Measurements from ENCODE around the gene SOCS3. TPM values are rescaled to one million over a fixed set of nuclear protein-coding genes. Genes with fewer than 3 reads are reported as not detected.
A peak's percentile ranks its signal among the peaks of the same experiment; 100 is the strongest.

SOCS3 gene
- polyA plus RNA-seq, 10 donors = 4.2 to 161 (median 21.2) TPM

- no peak for DNase-seq
These were observed 32.4 kb upstream of the SOCS3 start for GRCh38 chr17:78392295-78392694.

GRCh38 chr17:78391843-78392242 is 32.0 kb upstream of the SOCS3 start:
- no peak for DNase-seq

- no peak for DNase-seq
These were observed 31.2 kb upstream of the SOCS3 start for GRCh38 chr17:78391051-78391431.

- peak; percentile 61 to 94 (median 71) for DNase-seq
These were observed 30.6 kb upstream of the SOCS3 start for GRCh38 chr17:78390241-78391050.

GRCh38 chr17:78387977-78388941 is 28.4 kb upstream of the SOCS3 start:
- no peak for DNase-seq

GRCh38 chr17:78384479-78385175 is 24.8 kb upstream of the SOCS3 start:
- no peak for DNase-seq

- DNase-seq = peak in 2 of 3 donors; percentile 52 to 85
These were observed 24.0 kb upstream of the SOCS3 start for GRCh38 chr17:78383725-78384471.

- DNase-seq = no peak
These were observed 21.8 kb upstream of the SOCS3 start for GRCh38 chr17:78381601-78382232.

- DNase-seq = no peak
These were observed 20.5 kb upstream of the SOCS3 start for GRCh38 chr17:78380370-78380769.

- DNase-seq = no peak
These were observed 19.2 kb upstream of the SOCS3 start for GRCh38 chr17:78379131-78379491.

GRCh38 chr17:78378225-78379130 is 18.6 kb upstream of the SOCS3 start, which contains the start of gene PGS1:
TSS of gene PGS1 (plus strand) at chr17:78378649. CDS start at chr17:78378666, 17 bp downstream.
- DNase-seq = peak in 2 of 3 donors; percentile 84 to 94

GRCh38 chr17:78377858-78378224 is 18.0 kb upstream of the SOCS3 start:
- no peak for DNase-seq

GRCh38 chr17:78376161-78376560 is 16.3 kb upstream of the SOCS3 start:
- no peak for DNase-seq

- peak in 1 of 3 donors; percentile 87 for DNase-seq
These were observed 15.7 kb upstream of the SOCS3 start for GRCh38 chr17:78375401-78376151.

GRCh38 chr17:78374631-78375274 is 14.9 kb upstream of the SOCS3 start:
- DNase-seq = peak in 1 of 3 donors; percentile 79

- no peak for DNase-seq
These were observed 14.3 kb upstream of the SOCS3 start for GRCh38 chr17:78374189-78374588.

- DNase-seq = no peak
These were observed 13.0 kb upstream of the SOCS3 start for GRCh38 chr17:78372841-78373240.

GRCh38 chr17:78371056-78371455 is 11.2 kb upstream of the SOCS3 start:
- DNase-seq = no peak
